OCI-LY1 (cell line): ENCODE results near the gene BCR.

Experiments used
- EZH2 ChIP-seq: fragments of 200-600 bp; sonication (generic), shearing (Covaris generic); IDR thresholded peaks from 2 replicates; pipeline ENCODE4 v1.8.0; 2017; ENCODE audit warnings: borderline replicate concordance, mixed run types, mild to moderate bottlenecking, antibody characterized with exemption, low read length, moderate library complexity, mixed read lengths
- TF ChIP-seq, protein P1 (sequence below): fragments of 200-600 bp; sonication (generic), shearing (Covaris generic); IDR thresholded peaks from 2 replicates; pipeline ENCODE4 v1.5.1; 2017; ENCODE audit warnings: mild to moderate bottlenecking, antibody characterized with exemption, low read length, moderate library complexity, mixed read lengths

DNA sequence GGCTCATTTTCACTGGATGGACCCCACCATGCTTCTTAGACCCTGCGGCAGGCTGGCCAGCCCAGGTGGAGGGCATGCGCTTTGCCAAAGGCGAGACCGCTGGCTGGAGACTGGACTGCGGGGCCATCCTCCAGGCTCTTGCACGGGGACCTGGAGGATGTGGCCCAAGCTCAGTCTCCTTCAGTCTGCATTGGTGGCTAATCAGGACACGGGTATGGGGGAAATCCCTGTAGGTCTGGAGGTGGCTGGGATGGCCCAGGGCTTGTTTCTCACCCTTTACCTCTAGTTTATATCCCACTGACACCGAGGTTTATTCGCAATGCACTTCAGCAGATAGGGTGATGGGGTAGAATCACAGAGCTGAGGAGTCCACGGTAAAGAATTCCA lies 45.0 kb downstream of the BCR start:
- no peak for TF ChIP-seq EZH2
- TF ChIP-seq, protein P1, sequence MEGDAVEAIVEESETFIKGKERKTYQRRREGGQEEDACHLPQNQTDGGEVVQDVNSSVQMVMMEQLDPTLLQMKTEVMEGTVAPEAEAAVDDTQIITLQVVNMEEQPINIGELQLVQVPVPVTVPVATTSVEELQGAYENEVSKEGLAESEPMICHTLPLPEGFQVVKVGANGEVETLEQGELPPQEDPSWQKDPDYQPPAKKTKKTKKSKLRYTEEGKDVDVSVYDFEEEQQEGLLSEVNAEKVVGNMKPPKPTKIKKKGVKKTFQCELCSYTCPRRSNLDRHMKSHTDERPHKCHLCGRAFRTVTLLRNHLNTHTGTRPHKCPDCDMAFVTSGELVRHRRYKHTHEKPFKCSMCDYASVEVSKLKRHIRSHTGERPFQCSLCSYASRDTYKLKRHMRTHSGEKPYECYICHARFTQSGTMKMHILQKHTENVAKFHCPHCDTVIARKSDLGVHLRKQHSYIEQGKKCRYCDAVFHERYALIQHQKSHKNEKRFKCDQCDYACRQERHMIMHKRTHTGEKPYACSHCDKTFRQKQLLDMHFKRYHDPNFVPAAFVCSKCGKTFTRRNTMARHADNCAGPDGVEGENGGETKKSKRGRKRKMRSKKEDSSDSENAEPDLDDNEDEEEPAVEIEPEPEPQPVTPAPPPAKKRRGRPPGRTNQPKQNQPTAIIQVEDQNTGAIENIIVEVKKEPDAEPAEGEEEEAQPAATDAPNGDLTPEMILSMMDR, result no peak
